Nephron (organoid): Measurements from ENCODE around the gene PIP4K2A.

Experiments
- H3K27ac Mint-ChIP-seq, 3 experiments: 2 replicates each; pipeline ENCODE4 v1.8.0; 2020; ENCODE audit warnings: mixed read lengths in 3 of 3, mild to moderate bottlenecking in 2 of 3, moderate library complexity in 1 of 3
- H3K27me3 Mint-ChIP-seq: 2 replicates; pipeline ENCODE4 v1.8.0; 2021; ENCODE audit warnings: low read depth, mild to moderate bottlenecking, moderate library complexity, mixed read lengths
- H3K36me3 Mint-ChIP-seq: 2 replicates; pipeline ENCODE4 v1.8.0; 2020; ENCODE audit warnings: low read depth, mixed read lengths
- H3K4me1 Mint-ChIP-seq: 2 replicates; pipeline ENCODE4 v1.8.0; 2020; ENCODE audit warnings: mixed read lengths
- H3K4me3 Mint-ChIP-seq, 3 experiments: 2 replicates each; pipeline ENCODE4 v1.8.0; 2020; ENCODE audit warnings: mild to moderate bottlenecking in 3 of 3, mixed read lengths in 3 of 3, moderate library complexity in 2 of 3
- H3K9me3 Mint-ChIP-seq: 2 replicates; pipeline ENCODE4 v1.8.0; 2020; ENCODE audit warnings: mixed read lengths
- CTCF ChIP-seq, 3 experiments: fragments of 200-600 bp; sonication (generic); IDR thresholded peaks; one replicate each; pipeline ENCODE4 v1.5.0; 2021; ENCODE audit warnings: antibody characterized with exemption in 3 of 3; ENCODE audit not compliant: unreplicated experiment in 3 of 3

Gene PIP4K2A

GRCh38 chr10:22634093-22634492 is 80.3 kb downstream of the PIP4K2A start:
- H3K27ac Mint-ChIP-seq = no peak overlapping the region
- H3K36me3 Mint-ChIP-seq = no peaks in the 10 kb centered on the region
- no peaks in the 10 kb centered on the region for H3K9me3 Mint-ChIP-seq
- no peak overlapping the region for H3K4me3 Mint-ChIP-seq
- peaks cover 5% of the 10 kb centered on the region for H3K4me1 Mint-ChIP-seq
- TF ChIP-seq CTCF (IDR thresholded peaks at IDR 0.05; ENCODE audit: unreplicated experiment in 3 of 3) = no peak
- no peaks in the 10 kb centered on the region for H3K27me3 Mint-ChIP-seq

DNA sequence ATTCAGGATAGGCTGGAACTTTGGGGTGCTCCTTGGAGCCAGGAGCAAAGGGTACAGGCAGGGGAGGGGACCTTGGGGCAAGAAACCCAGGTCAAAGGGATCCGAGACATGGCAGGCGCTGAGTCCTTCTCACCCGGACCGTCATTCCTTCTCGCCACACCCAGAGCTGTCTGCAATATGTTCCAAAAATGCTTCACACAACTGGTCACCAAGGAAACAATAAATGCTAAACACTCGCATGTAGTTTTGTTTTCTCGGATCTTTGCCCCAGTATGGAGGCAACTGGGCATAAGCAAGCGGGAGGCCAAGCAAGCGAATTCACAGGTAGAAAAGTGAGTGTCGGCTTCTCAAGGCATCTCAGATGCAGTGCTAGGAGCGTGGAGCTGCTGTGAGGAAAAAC is 80.8 kb downstream of the PIP4K2A start:
- H3K27ac Mint-ChIP-seq = no peak overlapping the region
- no peaks in the 10 kb centered on the region for H3K27me3 Mint-ChIP-seq
- no peak for TF ChIP-seq CTCF (IDR thresholded peaks at IDR 0.05; ENCODE audit: unreplicated experiment in 3 of 3)
- no peaks in the 10 kb centered on the region for H3K9me3 Mint-ChIP-seq
- no peak overlapping the region for H3K4me3 Mint-ChIP-seq
- H3K36me3 Mint-ChIP-seq = no peaks in the 10 kb centered on the region
- peaks cover 5% of the 10 kb centered on the region for H3K4me1 Mint-ChIP-seq

DNA sequence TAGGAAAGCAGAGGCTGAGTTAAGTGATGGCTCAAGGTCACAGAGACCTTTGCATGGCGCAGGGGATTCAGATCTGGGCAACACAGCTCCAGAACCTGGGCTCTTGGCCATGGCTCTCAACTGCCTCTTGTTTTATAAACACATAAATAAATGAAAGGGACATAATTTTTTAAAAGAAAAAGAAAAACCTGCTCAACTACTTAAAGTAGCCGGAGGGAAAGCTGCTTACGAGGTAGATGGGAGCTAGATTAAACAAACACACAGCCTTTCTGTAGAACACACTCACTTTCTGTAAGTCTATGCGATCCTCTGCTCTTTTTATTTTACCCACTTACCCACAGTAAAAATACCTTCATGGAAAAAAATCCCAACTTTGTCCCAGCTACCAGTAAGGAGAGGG is 81.3 kb downstream of the PIP4K2A start:
- Mint-ChIP-seq H3K4me3 (no peak overlapping the region), H3K27ac (no peak overlapping the region), H3K27me3 (no peaks in the 10 kb centered on the region), H3K4me1 (peaks cover 5% of the 10 kb centered on the region), H3K36me3 (no peaks in the 10 kb centered on the region), H3K9me3 (no peaks in the 10 kb centered on the region)
- no peak for TF ChIP-seq CTCF (IDR thresholded peaks at IDR 0.05; ENCODE audit: unreplicated experiment in 3 of 3)

- H3K4me1 Mint-ChIP-seq = peaks cover 5% of the 10 kb centered on the region
- no peaks in the 10 kb centered on the region for H3K27me3 Mint-ChIP-seq
- no peak overlapping the region for H3K4me3 Mint-ChIP-seq
- H3K27ac Mint-ChIP-seq = peak overlapping the region in 1 of 3 experiments; percentile 31
- H3K9me3 Mint-ChIP-seq = no peaks in the 10 kb centered on the region
- TF ChIP-seq CTCF (IDR thresholded peaks at IDR 0.05; ENCODE audit: unreplicated experiment in 3 of 3) = no peak
- no peaks in the 10 kb centered on the region for H3K36me3 Mint-ChIP-seq
Measured at GRCh38 chr10:22631646-22632278, 82.6 kb downstream of the PIP4K2A start.

GRCh38 chr10:22631185-22631584 is 83.2 kb downstream of the PIP4K2A start:
- TF ChIP-seq CTCF (IDR thresholded peaks at IDR 0.05; ENCODE audit: unreplicated experiment in 3 of 3) = no peak
- Mint-ChIP-seq H3K27me3 (no peaks in the 10 kb centered on the region), H3K36me3 (no peaks in the 10 kb centered on the region), H3K4me1 (peaks cover 11% of the 10 kb centered on the region), H3K9me3 (no peaks in the 10 kb centered on the region), H3K4me3 (no peak overlapping the region), H3K27ac (no peak overlapping the region)
